Right lobe of liver (tissue), 6 donors: ENCODE data around the gene KRT80. TPM values are rescaled to one million over a fixed set of nuclear protein-coding genes. Genes with fewer than 3 reads are reported as not detected.

Experiments
- ATAC-seq, 4 donors: fragments of 200-7000 bp; cut with Tn5 transposase; one replicate each; pipeline ENCODE4 v1.9.1; 2020; ENCODE audit warnings: mild to moderate bottlenecking in 4 of 4, moderate library complexity in 4 of 4
- DNase-seq, 3 donors: peaks; one replicate each; pipeline ENCODE4 v3.0.0-alpha.2; 2020
- H3K27ac ChIP-seq, 3 donors: fragments of 200-600 bp; one replicate each; pipeline ENCODE4 v1.8.0; 2022
- H3K27me3 ChIP-seq, 2 donors: fragments of 200-600 bp; one replicate each; pipeline ENCODE4 v1.8.0; 2022
- H3K36me3 ChIP-seq, 4 donors: fragments of 200-600 bp; sonication (generic) in 1 of 4; one replicate each; pipeline versions ENCODE4 v1.5.1 to v1.8.0; 2017 to 2022; ENCODE audit warnings: control low read depth in 1 of 4
- H3K4me1 ChIP-seq, 4 donors: fragments of 200-600 bp; sonication (generic) in 1 of 4; one replicate each; pipeline versions ENCODE4 v1.5.1 to v1.8.0; 2017 to 2022; ENCODE audit warnings: control low read depth in 1 of 4
- H3K4me3 ChIP-seq, 3 donors: fragments of 200-600 bp; one replicate each; pipeline ENCODE4 v1.8.0; 2022
- H3K9me3 ChIP-seq, 4 donors: fragments of 200-600 bp; sonication (generic) in 1 of 4; one replicate each; pipeline versions ENCODE4 v1.5.1 to v1.8.0; 2017 to 2022; ENCODE audit warnings: control low read depth in 1 of 4
- CTCF ChIP-seq, 4 donors: fragments of 200-600 bp in 3 of 4; fragments of 450-650 bp in 1 of 4; IDR thresholded peaks; one replicate each; pipeline versions ENCODE4 v1.5.1 to v1.8.0; 2016 to 2022; ENCODE audit warnings: antibody characterized with exemption in 4 of 4, mild to moderate bottlenecking in 2 of 4
- POLR2A ChIP-seq: fragments of 450-650 bp; IDR thresholded peaks from one replicate; pipeline ENCODE4 v1.6.1; 2017; ENCODE audit warnings: antibody characterized with exemption, mild to moderate bottlenecking
- WGBS: methylation state at CpG from one replicate; pipeline ENCODE4 v1.1.6; 2018; ENCODE audit warnings: low coverage, low lambda C conversion rate; ENCODE audit not compliant: insufficient coverage; ENCODE audit errors: missing lambda C conversion rate; 5-methylcytosine and 5-hydroxymethylcytosine counted together
- intact Hi-C, 2 donors: fragments of 100-400 bp; cut with DNase I; formaldehyde crosslinking; loops; one replicate each; pipeline versions ENCODE4 v1.11.2 to v1.14.1; 2022
- total RNA-seq, 6 experiments: library from RNA; depleted of rRNA in 2 of 6; stranded (reverse); fragments of >200 nt in 2 of 6; fragmentation: NEBNext Ultra II Directional in 3 of 6; extraction: Animal tissue kit (Norgen Biotek cat#: 25700) in 3 of 6; gene quantifications; one replicate each; pipeline versions ENCODE4 v1.1.0 to v1.2.4, GENCODE V29; 2016 to 2023
- donor health status: DM: no; HTN: yes; CAD: no.
- donor health status: DM: no; HTN: no; CAD: no.
- donor health status: DM: no; HTN: no; CAD: no.
- donor health status: DM: no; HTN: yes; CAD: no.
- donor health status: DM: no; HTN: yes; CAD: no.

Gene KRT80
- total RNA-seq, 6 experiments from 2014 or later, result 0.09 to 0.51 (median 0.15) TPM

GRCh38 chr12:52210925-52211650 is 19.3 kb upstream of the KRT80 start:
- Histone ChIP-seq H3K27ac (no peak overlapping the region), H3K9me3 (no peaks in the 10 kb centered on the region), H3K4me1 (no peaks in the 10 kb centered on the region), H3K27me3 (no peaks in the 10 kb centered on the region), H3K4me3 (no peak overlapping the region), H3K36me3 (no peaks in the 10 kb centered on the region)
- WGBS, result 51% methylated on average over 5 of the region's 10 CpGs
- TF ChIP-seq POLR2A, result no peak
- no peak for TF ChIP-seq CTCF (IDR thresholded peaks at IDR 0.05)
- DNase-seq (peak in 2 of 3 donors; percentile 7 to 22), ATAC-seq (no peak)
- intact Hi-C loops, result loop anchor here in 1 of 2 donors (5.0 kb wide), 1 partner anchor 44 kb away; no protein-coding TSS in a partner anchor

- Histone ChIP-seq H3K4me3 (no peak overlapping the region), H3K9me3 (no peaks in the 10 kb centered on the region), H3K27ac (no peak overlapping the region), H3K27me3 (no peaks in the 10 kb centered on the region), H3K4me1 (no peaks in the 10 kb centered on the region), H3K36me3 (no peaks in the 10 kb centered on the region)
- no peak for TF ChIP-seq POLR2A
- no peak for TF ChIP-seq CTCF (IDR thresholded peaks at IDR 0.05)
- ATAC-seq (peak in 1 of 4 donors; percentile 22), DNase-seq (peak in 2 of 3 donors; percentile 20 to 34)
- intact Hi-C loops, result loop anchor here in 1 of 2 donors (5.0 kb wide), 1 partner anchor 43 kb away; no protein-coding TSS in a partner anchor
- WGBS, result 37% methylated on average over 5 of the region's 7 CpGs
Observed at GRCh38 chr12:52210186-52210924, 18.5 kb upstream of the KRT80 start.

- ATAC-seq (no peak), DNase-seq (peak in 2 of 3 donors; percentile 4 to 11)
- TF ChIP-seq POLR2A (no peak), CTCF (IDR thresholded peaks at IDR 0.05) (no peak)
- intact Hi-C loops, result no loop called here
- Histone ChIP-seq H3K4me1 (no peaks in the 10 kb centered on the region), H3K36me3 (no peaks in the 10 kb centered on the region), H3K4me3 (no peak overlapping the region), H3K9me3 (no peaks in the 10 kb centered on the region), H3K27me3 (no peaks in the 10 kb centered on the region), H3K27ac (no peak overlapping the region)
- 39% methylated on average over 5 of the region's 8 CpGs for WGBS
Observed at GRCh38 chr12:52209321-52209720, 17.5 kb upstream of the KRT80 start.

GRCh38 chr12:52208424-52209165 is 16.8 kb upstream of the KRT80 start:
- 31% methylated on average over 12 of the region's 18 CpGs for WGBS
- intact Hi-C loops, result no loop called here
- Histone ChIP-seq H3K9me3 (no peaks in the 10 kb centered on the region), H3K27ac (no peak overlapping the region), H3K4me3 (no peak overlapping the region), H3K36me3 (no peaks in the 10 kb centered on the region), H3K4me1 (no peaks in the 10 kb centered on the region), H3K27me3 (no peaks in the 10 kb centered on the region)
- TF ChIP-seq CTCF (IDR thresholded peaks at IDR 0.05) (no peak), POLR2A (no peak)
- no peak for DNase-seq
- no peak for ATAC-seq
